ENCODE data around the gene CIROP.

Gene CIROP

DNA sequence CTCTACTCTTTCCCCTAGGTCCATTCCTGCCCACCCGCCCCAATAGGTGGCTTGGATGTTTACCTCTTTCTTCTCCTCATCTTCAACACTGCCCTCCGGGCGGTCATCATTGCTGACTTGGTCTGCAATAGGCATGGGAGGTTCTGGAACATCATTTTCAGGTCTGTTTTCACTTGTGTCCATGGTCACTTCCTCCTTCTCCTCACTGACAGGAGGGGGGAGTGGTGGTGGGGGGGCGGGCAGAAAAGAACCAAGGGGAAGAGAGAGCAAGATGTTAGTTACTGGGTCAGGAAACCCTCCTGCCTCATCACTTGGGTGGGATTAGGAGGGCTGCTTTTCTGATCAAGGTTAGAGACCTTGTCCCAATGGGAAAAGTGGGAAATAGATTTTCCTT lies 35.4 kb downstream of the CIROP start:
- H3K27ac ChIP-seq (ENCODE audit: low read length), result peak overlapping the region; percentile 48
- H3K9me3 ChIP-seq (ENCODE audit: insufficient read depth, low read depth, low read length), result no peaks in the 10 kb centered on the region
- H3K36me3 ChIP-seq (ENCODE audit: insufficient read depth, low read depth, low read length), result peaks cover 72% of the 10 kb centered on the region
- H3K9ac ChIP-seq (ENCODE audit: low read depth, low read length), result peak overlapping the region; percentile 43; the same call in 1 of the 2 replicates
- peaks cover 33% of the 10 kb centered on the region for H3K4me1 ChIP-seq (ENCODE audit: insufficient read depth, low read length)
- H3K27me3 ChIP-seq (ENCODE audit: insufficient read depth, low read length), result no peaks in the 10 kb centered on the region
- H3K4me3 ChIP-seq (ENCODE audit: low read length), result peak overlapping the region; percentile 49

DNA sequence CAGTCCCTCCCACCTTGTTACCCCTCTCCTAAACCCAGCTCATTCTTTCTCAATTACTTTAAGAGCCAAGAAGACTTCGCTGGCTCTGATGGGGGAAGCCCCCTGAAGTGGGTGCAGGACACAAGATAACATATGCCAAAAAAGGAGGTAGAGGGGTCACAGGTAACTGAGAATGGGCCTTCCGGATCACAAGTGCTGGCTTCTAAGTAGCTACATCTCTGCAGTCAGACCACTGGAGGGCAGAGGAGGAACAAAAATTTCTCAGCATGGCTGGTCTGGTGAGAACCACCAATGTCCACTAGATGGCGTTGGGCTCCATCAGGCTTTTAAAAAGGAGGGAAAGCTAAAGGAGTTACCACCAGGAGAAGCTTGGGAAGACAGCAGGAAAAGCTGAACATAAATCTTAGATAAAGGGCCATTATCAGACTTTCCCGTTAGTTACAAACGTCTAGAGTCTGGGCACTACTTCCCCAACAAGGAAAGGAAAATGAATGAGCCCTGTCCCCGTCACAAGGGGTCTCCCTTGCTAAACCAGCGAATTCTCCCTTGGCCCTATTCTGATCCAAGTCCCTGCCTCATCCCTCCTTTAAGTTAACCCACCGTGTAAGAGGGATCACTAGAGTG lies 35.9 kb downstream of the CIROP start:
- H3K9ac ChIP-seq (ENCODE audit: low read depth, low read length), result peak overlapping the region; percentile 47; the same call in 1 of the 2 replicates
- peak overlapping the region; percentile 49 for H3K4me3 ChIP-seq (ENCODE audit: low read length)
- H3K27me3 ChIP-seq (ENCODE audit: insufficient read depth, low read length), result no peaks in the 10 kb centered on the region
- H3K9me3 ChIP-seq (ENCODE audit: insufficient read depth, low read depth, low read length), result no peaks in the 10 kb centered on the region
- H3K4me1 ChIP-seq (ENCODE audit: insufficient read depth, low read length), result peaks cover 33% of the 10 kb centered on the region
- H3K27ac ChIP-seq (ENCODE audit: low read length), result peak overlapping the region; percentile 48
- H3K36me3 ChIP-seq (ENCODE audit: insufficient read depth, low read depth, low read length), result peaks cover 72% of the 10 kb centered on the region

DNA sequence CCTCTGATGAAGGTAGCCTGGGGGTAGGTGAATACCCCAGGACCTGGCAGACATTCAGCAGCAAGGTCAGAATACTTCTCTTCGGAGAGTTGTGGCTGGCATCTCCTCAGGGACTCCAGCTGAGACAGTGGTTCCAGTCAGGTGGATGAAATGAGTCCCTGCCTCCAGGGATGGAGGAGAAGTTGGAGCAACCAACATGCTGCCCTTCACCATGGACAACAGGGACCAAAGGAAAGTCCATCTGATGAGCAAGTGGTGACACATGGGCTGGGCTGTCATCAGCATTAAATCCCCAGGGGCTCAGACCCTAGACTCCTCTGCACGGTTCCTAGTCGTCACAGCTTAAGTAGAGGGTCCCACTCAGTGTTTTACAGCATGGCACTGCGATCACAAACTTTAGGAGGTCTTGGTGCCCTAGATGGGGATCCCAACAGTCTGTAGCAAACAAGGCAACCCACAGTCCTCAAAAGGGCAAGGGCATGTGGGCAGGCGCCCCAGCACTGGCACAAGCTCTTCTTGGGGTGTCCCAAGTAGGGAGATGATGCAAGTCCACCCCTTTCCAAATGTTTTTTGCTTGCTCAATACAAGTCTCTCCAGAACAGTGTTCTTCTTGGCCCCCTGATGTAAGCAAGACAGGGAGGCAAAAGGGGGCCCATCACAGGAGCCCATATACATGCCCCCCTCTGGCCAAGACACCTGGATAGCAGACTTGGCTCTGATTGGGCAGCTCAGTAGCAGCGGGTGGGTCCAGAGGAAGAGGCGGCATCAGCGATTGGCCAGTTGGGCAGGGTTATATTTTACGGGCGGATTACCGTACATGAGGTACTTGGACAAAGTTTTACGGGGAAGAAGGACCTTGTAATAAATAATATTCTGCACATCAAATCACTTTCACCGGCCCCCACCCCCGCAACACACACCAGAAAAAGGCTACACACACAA lies 36.7 kb downstream of the CIROP start:
- Histone ChIP-seq H3K4me3 (ENCODE audit: low read length) (peak overlapping the region; percentile 45), H3K36me3 (ENCODE audit: insufficient read depth, low read depth, low read length) (peaks cover 77% of the 10 kb centered on the region), H3K9me3 (ENCODE audit: insufficient read depth, low read depth, low read length) (no peaks in the 10 kb centered on the region), H3K9ac (ENCODE audit: low read depth, low read length) (peak overlapping the region; percentile 47; the same call in 1 of the 2 replicates), H3K27me3 (ENCODE audit: insufficient read depth, low read length) (no peaks in the 10 kb centered on the region), H3K4me1 (ENCODE audit: insufficient read depth, low read length) (peaks cover 33% of the 10 kb centered on the region), H3K27ac (ENCODE audit: low read length) (no peak overlapping the region)

DNA sequence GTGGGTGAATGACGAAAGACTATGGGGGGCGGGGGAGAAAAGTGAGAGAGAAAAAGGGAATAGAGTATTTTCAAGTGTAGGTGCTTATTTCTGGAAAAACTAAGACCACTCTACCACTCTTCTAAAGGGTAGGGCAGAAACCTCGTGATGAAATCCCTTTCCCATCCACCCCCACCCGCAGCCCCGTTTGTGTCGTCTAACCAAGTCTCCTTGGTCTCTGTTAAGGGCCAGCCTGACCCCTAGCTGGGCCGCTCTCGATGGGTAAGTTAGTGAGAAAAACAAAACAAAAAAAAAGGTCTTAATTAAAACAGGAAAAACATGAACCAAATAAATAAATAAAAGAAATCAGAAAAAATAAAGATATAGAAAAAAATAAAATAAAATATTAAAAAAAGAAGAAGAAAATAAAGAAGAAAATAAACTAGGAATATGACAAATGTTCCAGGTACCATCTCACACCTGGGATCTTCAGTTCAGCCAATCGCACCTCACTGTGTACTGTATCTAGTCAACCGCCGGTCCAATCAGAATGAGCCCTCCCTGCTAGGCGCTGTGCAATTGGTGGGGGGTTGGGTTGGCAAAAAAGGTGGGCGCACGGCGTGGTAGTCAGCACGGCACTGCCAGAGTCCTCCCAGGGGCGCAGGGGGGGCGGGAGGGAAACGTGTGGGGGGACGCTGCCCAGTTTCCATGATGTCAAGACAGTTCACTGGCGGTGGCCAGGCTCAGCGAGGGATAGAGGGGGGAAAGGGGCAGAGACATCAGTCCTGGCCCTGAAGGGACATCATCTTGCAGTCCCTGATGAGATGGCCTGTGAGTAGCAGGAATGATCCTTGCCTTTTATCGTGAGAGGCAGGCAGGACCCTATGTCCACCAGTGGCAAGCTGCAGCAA lies 37.7 kb downstream of the CIROP start:
- no peak overlapping the region for H3K9ac ChIP-seq (ENCODE audit: low read depth, low read length)
- peaks cover 77% of the 10 kb centered on the region for H3K36me3 ChIP-seq (ENCODE audit: insufficient read depth, low read depth, low read length)
- H3K27ac ChIP-seq (ENCODE audit: low read length), result no peak overlapping the region
- no peaks in the 10 kb centered on the region for H3K27me3 ChIP-seq (ENCODE audit: insufficient read depth, low read length)
- H3K4me1 ChIP-seq (ENCODE audit: insufficient read depth, low read length), result peaks cover 23% of the 10 kb centered on the region
- H3K4me3 ChIP-seq (ENCODE audit: low read length), result no peak overlapping the region
- no peaks in the 10 kb centered on the region for H3K9me3 ChIP-seq (ENCODE audit: insufficient read depth, low read depth, low read length)

DNA sequence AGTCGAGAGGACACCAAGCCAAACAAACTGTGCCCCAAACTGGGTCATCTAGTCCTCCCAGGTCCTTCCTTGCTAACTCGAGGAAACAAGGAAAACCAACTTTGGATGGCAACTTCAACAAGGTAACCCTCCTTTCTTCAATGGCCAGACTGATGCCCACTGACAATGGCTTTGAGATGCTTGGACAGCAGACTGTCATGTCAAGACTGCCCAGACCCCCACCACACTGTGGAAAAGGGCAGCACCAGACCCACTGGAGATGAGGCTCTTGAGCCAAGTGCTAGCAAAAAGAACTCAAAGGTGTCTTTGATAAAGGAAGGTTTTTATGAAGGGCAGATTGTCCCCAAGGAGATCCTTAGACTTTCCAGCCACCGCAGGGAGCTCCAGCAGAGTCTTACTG lies 38.4 kb downstream of the CIROP start:
- Histone ChIP-seq H3K27me3 (ENCODE audit: insufficient read depth, low read length) (no peaks in the 10 kb centered on the region), H3K9me3 (ENCODE audit: insufficient read depth, low read depth, low read length) (no peaks in the 10 kb centered on the region), H3K9ac (ENCODE audit: low read depth, low read length) (no peak overlapping the region), H3K4me3 (ENCODE audit: low read length) (no peak overlapping the region), H3K27ac (ENCODE audit: low read length) (no peak overlapping the region), H3K36me3 (ENCODE audit: insufficient read depth, low read depth, low read length) (peaks cover 82% of the 10 kb centered on the region), H3K4me1 (ENCODE audit: insufficient read depth, low read length) (peaks cover 19% of the 10 kb centered on the region)

DNA sequence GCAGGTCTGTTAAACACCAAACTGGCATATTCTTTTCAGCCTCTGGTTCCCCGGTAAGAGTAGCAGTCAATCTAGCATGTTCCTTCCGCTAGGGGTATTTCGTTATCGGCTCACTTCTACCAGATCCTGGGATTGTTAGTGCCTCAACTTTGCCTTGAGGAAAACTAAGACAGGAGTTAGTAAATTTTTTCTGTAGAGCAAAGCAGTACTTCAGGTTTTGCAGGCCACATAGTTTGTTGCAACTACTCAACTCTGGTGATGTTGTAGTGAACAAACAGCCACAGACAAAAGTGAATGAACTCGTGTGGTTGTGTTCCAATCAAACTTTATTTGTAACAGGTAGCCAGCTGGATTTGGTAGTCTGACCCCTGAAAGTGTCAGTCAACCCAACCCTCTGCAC lies 41.2 kb downstream of the CIROP start:
- Histone ChIP-seq H3K27me3 (ENCODE audit: insufficient read depth, low read length) (no peaks in the 10 kb centered on the region), H3K9ac (ENCODE audit: low read depth, low read length) (no peak overlapping the region), H3K4me1 (ENCODE audit: insufficient read depth, low read length) (peaks cover 7% of the 10 kb centered on the region), H3K4me3 (ENCODE audit: low read length) (no peak overlapping the region), H3K9me3 (ENCODE audit: insufficient read depth, low read depth, low read length) (no peaks in the 10 kb centered on the region), H3K27ac (ENCODE audit: low read length) (no peak overlapping the region), H3K36me3 (ENCODE audit: insufficient read depth, low read depth, low read length) (peaks cover 96% of the 10 kb centered on the region)

DNA sequence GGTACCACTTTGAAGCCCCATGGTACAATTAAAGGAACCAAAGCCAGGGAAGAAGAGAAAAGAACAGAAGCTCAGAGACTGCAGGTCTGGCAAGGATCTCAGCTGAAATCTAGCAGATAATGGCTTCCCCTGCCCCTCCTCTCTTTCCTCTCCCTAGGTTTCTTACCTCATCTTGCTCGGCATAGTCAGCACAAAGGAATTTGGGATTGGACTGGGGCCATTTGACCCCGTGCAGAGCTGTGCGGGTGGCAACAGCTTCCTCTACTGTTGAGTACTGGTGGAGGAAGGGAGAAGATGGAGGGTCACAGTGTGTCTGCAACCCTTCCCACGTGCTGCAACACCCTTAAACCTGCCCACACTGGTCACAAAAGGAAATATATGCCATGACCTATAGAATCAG lies 42.8 kb downstream of the CIROP start:
- H3K9me3 ChIP-seq (ENCODE audit: insufficient read depth, low read depth, low read length), result no peaks in the 10 kb centered on the region
- peaks cover 2% of the 10 kb centered on the region; the same call in 1 of the 2 replicates for H3K27me3 ChIP-seq (ENCODE audit: insufficient read depth, low read length)
- H3K27ac ChIP-seq (ENCODE audit: low read length), result no peak overlapping the region
- no peak overlapping the region for H3K4me3 ChIP-seq (ENCODE audit: low read length)
- peaks cover 81% of the 10 kb centered on the region for H3K36me3 ChIP-seq (ENCODE audit: insufficient read depth, low read depth, low read length)
- H3K9ac ChIP-seq (ENCODE audit: low read depth, low read length), result no peak overlapping the region
- no peaks in the 10 kb centered on the region; the same call in 1 of the 2 replicates for H3K4me1 ChIP-seq (ENCODE audit: insufficient read depth, low read length)

DNA sequence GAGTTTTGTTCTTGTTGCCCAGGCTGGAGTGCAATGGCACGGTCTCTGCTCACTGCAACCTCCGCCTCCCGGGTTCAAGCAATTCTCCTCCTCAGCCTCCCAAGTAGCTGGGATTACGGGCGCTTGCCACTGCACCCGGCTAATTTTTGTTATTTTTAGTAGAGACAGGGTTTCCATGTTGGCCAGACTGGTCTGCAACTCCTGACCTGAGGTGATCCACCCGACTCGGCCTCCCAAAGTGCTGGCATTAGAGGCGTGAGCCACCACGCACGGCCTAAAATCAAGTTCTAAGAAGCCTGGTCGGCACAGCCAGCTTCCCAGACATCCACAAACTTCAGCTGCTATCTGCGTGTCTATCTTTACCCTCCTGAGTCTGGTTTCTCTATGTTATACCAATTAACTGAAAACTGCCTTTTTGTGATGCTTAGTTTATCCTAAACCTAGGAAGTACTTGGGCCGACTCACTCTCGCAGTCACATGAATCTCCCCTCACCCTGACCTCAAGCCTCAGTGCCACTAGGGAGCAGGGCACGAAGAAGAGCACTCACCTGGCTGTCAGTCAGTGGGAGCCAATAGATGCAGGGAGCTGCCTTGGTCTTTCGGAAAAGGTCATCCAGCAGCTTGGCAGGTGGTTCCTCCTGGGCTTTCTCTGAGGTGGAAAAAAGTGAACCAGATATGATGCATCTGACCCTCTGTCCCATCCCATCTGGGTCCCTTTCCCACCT lies 44.1 kb downstream of the CIROP start:
- Histone ChIP-seq H3K36me3 (ENCODE audit: insufficient read depth, low read depth, low read length) (peaks cover 68% of the 10 kb centered on the region), H3K27ac (ENCODE audit: low read length) (no peak overlapping the region), H3K9me3 (ENCODE audit: insufficient read depth, low read depth, low read length) (no peaks in the 10 kb centered on the region), H3K27me3 (ENCODE audit: insufficient read depth, low read length) (peaks cover 6% of the 10 kb centered on the region; the same call in 1 of the 2 replicates), H3K9ac (ENCODE audit: low read depth, low read length) (no peak overlapping the region), H3K4me1 (ENCODE audit: insufficient read depth, low read length) (peaks cover 3% of the 10 kb centered on the region; the same call in 1 of the 2 replicates), H3K4me3 (ENCODE audit: low read length) (no peak overlapping the region)

DNA sequence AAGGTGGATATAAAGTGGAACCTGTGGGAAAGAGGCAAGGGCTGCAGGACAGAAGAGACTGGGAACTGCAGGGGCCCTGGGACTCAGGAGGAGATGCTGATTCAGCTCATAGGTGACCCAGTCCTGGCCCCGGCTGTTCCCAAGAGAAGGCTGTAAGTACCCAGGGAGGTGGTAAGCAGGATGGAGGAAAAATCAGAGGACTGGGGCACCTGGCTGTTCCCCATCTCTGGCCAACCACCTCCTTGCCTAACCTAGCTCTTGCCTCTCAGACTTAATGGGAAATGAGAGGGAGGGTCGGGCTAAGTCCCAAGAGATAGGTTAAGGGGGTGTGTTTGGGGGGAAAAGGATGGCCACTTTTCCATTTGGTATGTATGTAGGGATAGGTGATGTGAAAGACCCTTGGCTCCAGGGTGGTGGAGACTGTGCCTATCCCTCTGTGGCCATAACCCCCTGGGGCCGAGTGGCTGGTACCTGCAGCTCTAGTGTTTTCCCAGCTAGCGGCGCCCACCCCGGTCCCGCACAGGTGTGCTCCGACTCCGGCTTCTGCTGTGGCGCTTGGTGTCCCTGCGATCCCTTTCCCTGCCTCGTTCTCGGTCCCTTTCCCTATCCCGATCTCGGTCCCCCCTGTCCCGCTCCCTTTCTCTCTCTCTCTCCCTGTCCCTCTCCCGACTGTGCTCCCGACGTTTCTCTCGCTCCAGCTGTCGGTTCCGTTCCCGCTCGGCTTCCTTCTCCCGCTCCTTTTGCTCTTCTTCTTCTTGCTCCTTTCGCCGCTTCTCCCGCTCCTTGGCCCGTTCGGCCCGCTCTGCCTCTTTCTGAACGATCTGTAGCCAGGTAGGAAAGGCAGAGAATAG lies 45.9 kb downstream of the CIROP start:
- peaks cover 3% of the 10 kb centered on the region; the same call in 1 of the 2 replicates for H3K4me1 ChIP-seq (ENCODE audit: insufficient read depth, low read length)
- no peak overlapping the region for H3K4me3 ChIP-seq (ENCODE audit: low read length)
- peaks cover 54% of the 10 kb centered on the region for H3K36me3 ChIP-seq (ENCODE audit: insufficient read depth, low read depth, low read length)
- H3K9ac ChIP-seq (ENCODE audit: low read depth, low read length), result no peak overlapping the region
- H3K9me3 ChIP-seq (ENCODE audit: insufficient read depth, low read depth, low read length), result no peaks in the 10 kb centered on the region
- no peak overlapping the region for H3K27ac ChIP-seq (ENCODE audit: low read length)
- peaks cover 6% of the 10 kb centered on the region; the same call in 1 of the 2 replicates for H3K27me3 ChIP-seq (ENCODE audit: insufficient read depth, low read length)

All from iPS-20b (cell line).